Measurements from ENCODE around the gene EEF1E1. TPM values are rescaled to one million over a fixed set of nuclear protein-coding genes. Genes with fewer than 3 reads are reported as not detected.

Gene EEF1E1
- total and polyA plus RNA-seq, 4 donors, result 12.9 to 30.6 (median 18.3) TPM

DNA sequence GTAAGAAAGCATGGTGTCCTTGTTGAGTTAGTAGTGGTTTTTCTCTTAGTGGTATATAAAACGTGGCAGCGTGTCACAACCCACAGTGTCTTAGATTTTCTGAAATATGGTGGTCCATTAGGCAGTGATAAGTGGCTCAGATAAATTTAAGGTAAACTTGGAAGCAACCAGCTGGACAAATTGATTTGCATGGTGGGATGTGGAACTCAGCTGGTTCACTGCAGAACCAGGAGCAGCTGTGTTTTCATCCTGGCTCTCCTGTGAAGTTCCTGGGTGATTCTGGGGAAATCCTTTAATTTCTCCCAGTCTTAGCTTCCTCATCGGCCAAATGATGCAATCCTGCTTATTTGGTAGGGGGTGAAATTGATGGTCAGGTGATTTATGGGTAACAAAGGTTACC is 32.9 kb upstream of the EEF1E1 start:
- Histone ChIP-seq H3K9ac (ENCODE audit: low read depth in 1 of 2, low read length in 2 of 2) (no peak overlapping the region), H3K9me3 (ENCODE audit: control insufficient read depth in 4 of 4, low read length in 3 of 4) (no peaks in the 10 kb centered on the region), H3K4me1 (ENCODE audit: control insufficient read depth in 4 of 4, insufficient read depth in 4 of 4, low read length in 3 of 4) (peaks cover 0 to 4% (median 0%) of the 10 kb centered on the region in 4 donors), H3K27me3 (ENCODE audit: control insufficient read depth in 4 of 4, insufficient read depth in 4 of 4, low read length in 3 of 4) (no peaks in the 10 kb centered on the region), H3K27ac (ENCODE audit: low read depth in 1 of 2, low read length in 2 of 2) (no peak overlapping the region), H3K36me3 (ENCODE audit: control insufficient read depth in 4 of 4, insufficient read depth in 3 of 4, low read depth in 1 of 4, low read length in 3 of 4) (no peaks in the 10 kb centered on the region), H3K4me3 (ENCODE audit: low read depth in 1 of 3, low read length in 3 of 3) (no peak overlapping the region)
- DNase-seq (ENCODE audit: low spot score), result no peak
- TF ChIP-seq JUND (IDR thresholded peaks at IDR 0.05) (no peak), FOXA1 (IDR thresholded peaks at IDR 0.05) (no peak), HNF4A (conservative IDR thresholded peaks at IDR 0.05) (no peak), SP1 (IDR thresholded peaks at IDR 0.05) (no peak), RXRA (IDR thresholded peaks at IDR 0.05) (no peak), YY1 (IDR thresholded peaks at IDR 0.05) (no peak), EGR1 (IDR thresholded peaks at IDR 0.05; ENCODE audit: low read depth in 2 of 2) (no peak), NR2F2 (IDR thresholded peaks at IDR 0.05) (no peak), GABPA (IDR thresholded peaks at IDR 0.05 in 1 of 2, conservative IDR thresholded peaks at IDR 0.05 in 1 of 2) (no peak), HNF4G (IDR thresholded peaks at IDR 0.05) (no peak)
- TF ChIP-seq, protein P1, sequence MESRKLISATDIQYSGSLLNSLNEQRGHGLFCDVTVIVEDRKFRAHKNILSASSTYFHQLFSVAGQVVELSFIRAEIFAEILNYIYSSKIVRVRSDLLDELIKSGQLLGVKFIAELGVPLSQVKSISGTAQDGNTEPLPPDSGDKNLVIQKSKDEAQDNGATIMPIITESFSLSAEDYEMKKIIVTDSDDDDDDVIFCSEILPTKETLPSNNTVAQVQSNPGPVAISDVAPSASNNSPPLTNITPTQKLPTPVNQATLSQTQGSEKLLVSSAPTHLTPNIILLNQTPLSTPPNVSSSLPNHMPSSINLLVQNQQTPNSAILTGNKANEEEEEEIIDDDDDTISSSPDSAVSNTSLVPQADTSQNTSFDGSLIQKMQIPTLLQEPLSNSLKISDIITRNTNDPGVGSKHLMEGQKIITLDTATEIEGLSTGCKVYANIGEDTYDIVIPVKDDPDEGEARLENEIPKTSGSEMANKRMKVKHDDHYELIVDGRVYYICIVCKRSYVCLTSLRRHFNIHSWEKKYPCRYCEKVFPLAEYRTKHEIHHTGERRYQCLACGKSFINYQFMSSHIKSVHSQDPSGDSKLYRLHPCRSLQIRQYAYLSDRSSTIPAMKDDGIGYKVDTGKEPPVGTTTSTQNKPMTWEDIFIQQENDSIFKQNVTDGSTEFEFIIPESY (IDR thresholded peaks at IDR 0.05), result no peak
- TF ChIP-seq, protein P2, sequence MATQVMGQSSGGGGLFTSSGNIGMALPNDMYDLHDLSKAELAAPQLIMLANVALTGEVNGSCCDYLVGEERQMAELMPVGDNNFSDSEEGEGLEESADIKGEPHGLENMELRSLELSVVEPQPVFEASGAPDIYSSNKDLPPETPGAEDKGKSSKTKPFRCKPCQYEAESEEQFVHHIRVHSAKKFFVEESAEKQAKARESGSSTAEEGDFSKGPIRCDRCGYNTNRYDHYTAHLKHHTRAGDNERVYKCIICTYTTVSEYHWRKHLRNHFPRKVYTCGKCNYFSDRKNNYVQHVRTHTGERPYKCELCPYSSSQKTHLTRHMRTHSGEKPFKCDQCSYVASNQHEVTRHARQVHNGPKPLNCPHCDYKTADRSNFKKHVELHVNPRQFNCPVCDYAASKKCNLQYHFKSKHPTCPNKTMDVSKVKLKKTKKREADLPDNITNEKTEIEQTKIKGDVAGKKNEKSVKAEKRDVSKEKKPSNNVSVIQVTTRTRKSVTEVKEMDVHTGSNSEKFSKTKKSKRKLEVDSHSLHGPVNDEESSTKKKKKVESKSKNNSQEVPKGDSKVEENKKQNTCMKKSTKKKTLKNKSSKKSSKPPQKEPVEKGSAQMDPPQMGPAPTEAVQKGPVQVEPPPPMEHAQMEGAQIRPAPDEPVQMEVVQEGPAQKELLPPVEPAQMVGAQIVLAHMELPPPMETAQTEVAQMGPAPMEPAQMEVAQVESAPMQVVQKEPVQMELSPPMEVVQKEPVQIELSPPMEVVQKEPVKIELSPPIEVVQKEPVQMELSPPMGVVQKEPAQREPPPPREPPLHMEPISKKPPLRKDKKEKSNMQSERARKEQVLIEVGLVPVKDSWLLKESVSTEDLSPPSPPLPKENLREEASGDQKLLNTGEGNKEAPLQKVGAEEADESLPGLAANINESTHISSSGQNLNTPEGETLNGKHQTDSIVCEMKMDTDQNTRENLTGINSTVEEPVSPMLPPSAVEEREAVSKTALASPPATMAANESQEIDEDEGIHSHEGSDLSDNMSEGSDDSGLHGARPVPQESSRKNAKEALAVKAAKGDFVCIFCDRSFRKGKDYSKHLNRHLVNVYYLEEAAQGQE (IDR thresholded peaks at IDR 0.05), result no peak
- TF ChIP-seq, protein P3, sequence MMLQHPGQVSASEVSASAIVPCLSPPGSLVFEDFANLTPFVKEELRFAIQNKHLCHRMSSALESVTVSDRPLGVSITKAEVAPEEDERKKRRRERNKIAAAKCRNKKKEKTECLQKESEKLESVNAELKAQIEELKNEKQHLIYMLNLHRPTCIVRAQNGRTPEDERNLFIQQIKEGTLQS (IDR thresholded peaks at IDR 0.05), result no peak
- WGBS, result 79% methylated on average over 3 of the region's 3 CpGs

DNA sequence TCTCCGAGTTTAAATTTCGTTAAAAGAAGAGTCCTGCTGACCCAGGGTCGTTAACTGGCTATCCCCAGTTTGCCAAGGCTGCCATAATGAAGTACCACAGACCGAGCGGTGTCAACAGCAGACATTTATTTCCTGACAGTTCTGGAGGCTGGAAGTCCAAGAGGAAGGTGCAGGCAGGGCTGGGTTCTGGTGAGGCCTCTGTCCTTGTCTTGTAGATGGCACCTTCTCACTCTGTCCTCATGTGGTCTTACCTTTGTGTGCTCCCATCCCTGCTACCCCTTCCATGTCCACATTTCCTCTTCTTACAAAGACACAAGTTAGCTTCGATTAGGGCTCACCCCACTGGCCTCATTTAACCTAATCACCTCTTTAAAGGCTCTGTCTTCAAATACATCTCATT is 29.8 kb upstream of the EEF1E1 start:
- Histone ChIP-seq H3K9ac (ENCODE audit: low read depth in 1 of 2, low read length in 2 of 2) (no peak overlapping the region), H3K36me3 (ENCODE audit: control insufficient read depth in 4 of 4, insufficient read depth in 3 of 4, low read depth in 1 of 4, low read length in 3 of 4) (no peaks in the 10 kb centered on the region), H3K27ac (ENCODE audit: low read depth in 1 of 2, low read length in 2 of 2) (no peak overlapping the region), H3K4me3 (ENCODE audit: low read depth in 1 of 3, low read length in 3 of 3) (no peak overlapping the region), H3K9me3 (ENCODE audit: control insufficient read depth in 4 of 4, low read length in 3 of 4) (no peaks in the 10 kb centered on the region), H3K27me3 (ENCODE audit: control insufficient read depth in 4 of 4, insufficient read depth in 4 of 4, low read length in 3 of 4) (peaks cover 0 to 5% (median 0%) of the 10 kb centered on the region in 4 donors), H3K4me1 (ENCODE audit: control insufficient read depth in 4 of 4, insufficient read depth in 4 of 4, low read length in 3 of 4) (peaks cover 0 to 1% (median 0%) of the 10 kb centered on the region in 4 donors)
- WGBS, result 66% methylated on average over 6 of the region's 6 CpGs
- no peak for DNase-seq (ENCODE audit: low spot score)
- TF ChIP-seq, protein P3 (IDR thresholded peaks at IDR 0.05), result no peak
- TF ChIP-seq HNF4G (IDR thresholded peaks at IDR 0.05) (no peak), RXRA (IDR thresholded peaks at IDR 0.05) (no peak), EGR1 (IDR thresholded peaks at IDR 0.05; ENCODE audit: low read depth in 2 of 2) (no peak), FOXA2 (IDR thresholded peaks at IDR 0.05) (no peak), SP1 (IDR thresholded peaks at IDR 0.05) (no peak), NR2F2 (IDR thresholded peaks at IDR 0.05) (no peak), FOXA1 (IDR thresholded peaks at IDR 0.05) (no peak), GABPA (IDR thresholded peaks at IDR 0.05 in 1 of 2, conservative IDR thresholded peaks at IDR 0.05 in 1 of 2) (no peak), YY1 (IDR thresholded peaks at IDR 0.05) (no peak), TAF1 (conservative IDR thresholded peaks at IDR 0.05) (no peak), HNF4A (conservative IDR thresholded peaks at IDR 0.05) (no peak), JUND (IDR thresholded peaks at IDR 0.05) (no peak)
- TF ChIP-seq, protein P1 (IDR thresholded peaks at IDR 0.05), result no peak
- TF ChIP-seq, protein P4, sequence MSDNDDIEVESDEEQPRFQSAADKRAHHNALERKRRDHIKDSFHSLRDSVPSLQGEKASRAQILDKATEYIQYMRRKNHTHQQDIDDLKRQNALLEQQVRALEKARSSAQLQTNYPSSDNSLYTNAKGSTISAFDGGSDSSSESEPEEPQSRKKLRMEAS (IDR thresholded peaks at IDR 0.05), result no peak
- TF ChIP-seq, protein P2 (IDR thresholded peaks at IDR 0.05), result no peak
- TF ChIP-seq, protein P5, sequence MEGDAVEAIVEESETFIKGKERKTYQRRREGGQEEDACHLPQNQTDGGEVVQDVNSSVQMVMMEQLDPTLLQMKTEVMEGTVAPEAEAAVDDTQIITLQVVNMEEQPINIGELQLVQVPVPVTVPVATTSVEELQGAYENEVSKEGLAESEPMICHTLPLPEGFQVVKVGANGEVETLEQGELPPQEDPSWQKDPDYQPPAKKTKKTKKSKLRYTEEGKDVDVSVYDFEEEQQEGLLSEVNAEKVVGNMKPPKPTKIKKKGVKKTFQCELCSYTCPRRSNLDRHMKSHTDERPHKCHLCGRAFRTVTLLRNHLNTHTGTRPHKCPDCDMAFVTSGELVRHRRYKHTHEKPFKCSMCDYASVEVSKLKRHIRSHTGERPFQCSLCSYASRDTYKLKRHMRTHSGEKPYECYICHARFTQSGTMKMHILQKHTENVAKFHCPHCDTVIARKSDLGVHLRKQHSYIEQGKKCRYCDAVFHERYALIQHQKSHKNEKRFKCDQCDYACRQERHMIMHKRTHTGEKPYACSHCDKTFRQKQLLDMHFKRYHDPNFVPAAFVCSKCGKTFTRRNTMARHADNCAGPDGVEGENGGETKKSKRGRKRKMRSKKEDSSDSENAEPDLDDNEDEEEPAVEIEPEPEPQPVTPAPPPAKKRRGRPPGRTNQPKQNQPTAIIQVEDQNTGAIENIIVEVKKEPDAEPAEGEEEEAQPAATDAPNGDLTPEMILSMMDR (IDR thresholded peaks at IDR 0.05; ENCODE audit: low read depth, low read length, missing input control), result no peak

Measured in liver (tissue), 9 donors.